Transverse colon (tissue), 4 donors: ENCODE results near the gene ANKS1B. TPM values are rescaled to one million over a fixed set of nuclear protein-coding genes. Genes with fewer than 3 reads are reported as not detected.

Source experiments
- DNase-seq: peaks from one replicate; pipeline ENCODE4 v3.0.0-alpha.2; 2019
- H3K27ac ChIP-seq, 4 donors: fragments of 200-600 bp; sonication (generic); 2 replicates each; pipeline ENCODE4 v1.5.1; 2016 to 2018; ENCODE audit warnings: inconsistent platforms in 4 of 4
- H3K27me3 ChIP-seq: fragments of 200-600 bp; sonication (generic); 2 replicates; pipeline ENCODE4 v1.5.1; 2017; ENCODE audit warnings: inconsistent platforms
- H3K36me3 ChIP-seq, 4 donors: fragments of 200-600 bp; sonication (generic); 2 replicates each; pipeline ENCODE4 v1.5.1; 2017 to 2019; ENCODE audit warnings: inconsistent platforms in 4 of 4
- H3K4me1 ChIP-seq, 4 donors: fragments of 200-600 bp; sonication (generic); 2 replicates each; pipeline ENCODE4 v1.5.1; 2017 to 2020; ENCODE audit warnings: inconsistent platforms in 4 of 4
- H3K4me3 ChIP-seq, 4 donors: fragments of 200-600 bp; sonication (generic); 1 replicate in 1 of 4; 2 replicates in 3 of 4; pipeline versions ENCODE4 v1.5.1 to v1.6.1; 2017 to 2019; ENCODE audit warnings: inconsistent platforms in 4 of 4
- H3K9me3 ChIP-seq, 2 donors: fragments of 200-600 bp; sonication (generic); 2 replicates each; pipeline ENCODE4 v1.5.1; 2017 to 2019; ENCODE audit warnings: inconsistent platforms in 2 of 2
- CTCF ChIP-seq, 5 experiments: fragments of 200-600 bp in 3 of 5; fragments of 450-650 bp in 2 of 5; sonication (generic) in 3 of 5; IDR thresholded peaks; 1 replicate in 2 of 5; 2 replicates in 3 of 5; pipeline ENCODE4 v1.5.1; 2016 to 2017; ENCODE audit warnings: antibody characterized with exemption in 5 of 5, inconsistent platforms in 3 of 5, mild to moderate bottlenecking in 2 of 5, moderate library complexity in 1 of 5
- EP300 ChIP-seq: sonication (generic); formaldehyde crosslinking; IDR thresholded peaks from one replicate; pipeline ENCODE4 v1.6.1; 2017; ENCODE audit warnings: antibody characterized with exemption, low read depth
- POLR2A ChIP-seq: fragments of 450-650 bp; IDR thresholded peaks from one replicate; pipeline ENCODE4 v1.6.1; 2016; ENCODE audit warnings: antibody characterized with exemption, mild to moderate bottlenecking, moderate library complexity
- POLR2AphosphoS5 ChIP-seq, 3 donors: sonication (generic); formaldehyde crosslinking; IDR thresholded peaks; one replicate each; pipeline ENCODE4 v1.6.1; 2016; ENCODE audit warnings: antibody characterized with exemption in 3 of 3
- WGBS, 2 donors: methylation state at CpG; one replicate each; pipeline ENCODE4 v1.1.5; 2018; ENCODE audit warnings: low coverage in 1 of 2; 5-methylcytosine and 5-hydroxymethylcytosine counted together
- in situ Hi-C, 4 donors: fragments of 200-750 bp; cut with MboI; loops; one replicate each; pipeline versions ENCODE4 v1.15.0 to v1.15.1; 2017; ENCODE audit warnings: low sequenced_read_pairs in 3 of 4, low pct_ligation_motif_present in 1 of 4, low pct_unique_long_range_greater_than_20kb in 1 of 4
- intact Hi-C: fragments of 100-400 bp; cut with DNase I; formaldehyde crosslinking; loops from one replicate; pipeline ENCODE4 v1.15.1; 2023; ENCODE audit warnings: low total_unique reads
- total RNA-seq, 4 donors: library from RNA; depleted of rRNA; stranded (reverse); fragments of >200 nt; gene quantifications; one replicate each; pipeline ENCODE4 v1.1.0, GENCODE V29; 2016

The ANKS1B gene
- total RNA-seq, 4 donors from 2014 or later: 1.4 to 6.4 (median 3.5) TPM; not detected in 1

DNA sequence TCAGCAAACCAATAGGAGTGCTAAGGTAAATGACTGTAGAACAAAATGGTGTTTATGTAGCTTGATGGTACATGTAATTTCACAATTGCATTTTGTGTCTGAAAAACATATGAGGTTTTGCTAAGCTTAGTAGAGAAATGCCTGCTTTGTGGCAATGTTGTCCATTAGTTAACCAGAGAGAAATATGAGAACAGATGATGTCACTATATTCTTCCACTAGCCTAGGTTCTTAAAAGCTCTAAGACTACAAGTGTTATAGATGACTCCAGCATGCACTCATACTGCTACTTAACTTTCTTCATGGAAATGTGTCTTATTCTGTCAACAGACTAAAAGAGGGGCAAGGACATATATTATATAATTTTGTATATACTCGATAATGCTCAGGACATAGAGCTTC, 1030.2 kb downstream of the ANKS1B start:
- TF ChIP-seq POLR2A (no peak), EP300 (no peak), CTCF (IDR thresholded peaks at IDR 0.05) (no peak), POLR2AphosphoS5 (IDR thresholded peaks at IDR 0.05) (no peak)
- no peak for DNase-seq
- H3K27ac ChIP-seq: no peak overlapping the region
- no peaks in the 10 kb centered on the region for H3K4me1 ChIP-seq
- no peaks in the 10 kb centered on the region for H3K9me3 ChIP-seq
- no peaks in the 10 kb centered on the region for H3K36me3 ChIP-seq
- no peaks in the 10 kb centered on the region for H3K27me3 ChIP-seq
- intact Hi-C loops (no loop called here), in situ Hi-C loops (no loop called here)
- H3K4me3 ChIP-seq: no peak overlapping the region
- 85 to 90% methylated on average over 1 of the region's 1 CpG for WGBS, 2 donors

DNA sequence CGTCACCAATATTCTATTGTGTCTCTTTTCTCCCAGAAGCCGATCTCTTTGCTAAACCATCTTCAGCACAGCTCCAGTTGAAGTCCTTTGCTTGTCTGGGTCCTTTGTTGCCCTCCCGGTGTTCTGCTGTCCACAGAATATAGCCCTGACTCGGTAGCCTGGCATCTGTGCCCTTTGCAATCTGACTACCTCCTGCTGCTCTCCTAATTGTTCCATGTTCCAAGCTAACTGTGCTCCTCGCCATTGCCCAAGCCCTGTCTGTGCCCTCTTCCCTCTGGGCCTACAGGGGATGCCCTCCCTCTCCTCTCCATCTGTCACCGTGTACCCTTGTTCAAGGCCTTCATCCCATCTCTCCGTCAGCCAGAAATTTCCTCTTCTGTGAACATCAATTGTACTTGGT, 1033.3 kb downstream of the ANKS1B start:
- in situ Hi-C loops: no loop called here
- H3K9me3 ChIP-seq: no peaks in the 10 kb centered on the region
- intact Hi-C loops: no loop called here
- no peak overlapping the region for H3K27ac ChIP-seq
- 72 to 84% methylated on average over 6 to 7 of the region's 7 CpGs for WGBS, 2 donors
- H3K4me3 ChIP-seq: no peak overlapping the region
- TF ChIP-seq EP300: no peak
- no peak for TF ChIP-seq POLR2AphosphoS5 (IDR thresholded peaks at IDR 0.05)
- no peak for TF ChIP-seq POLR2A
- TF ChIP-seq CTCF (IDR thresholded peaks at IDR 0.05): no peak
- H3K4me1 ChIP-seq: no peaks in the 10 kb centered on the region
- no peak for DNase-seq
- no peaks in the 10 kb centered on the region for H3K27me3 ChIP-seq
- no peaks in the 10 kb centered on the region for H3K36me3 ChIP-seq

- WGBS, 2 donors: 43 to 51% methylated on average over 4 of the region's 4 CpGs
- intact Hi-C loops: no loop called here
- in situ Hi-C loops: no loop called here
Measured at GRCh38 chr12:98948343-98948949, 1036.3 kb downstream of the ANKS1B start.

GRCh38 chr12:98945864-98946263, 1038.9 kb downstream of the ANKS1B start:
- in situ Hi-C loops: no loop called here
- intact Hi-C loops: no loop called here
- Histone ChIP-seq H3K9me3 (no peaks in the 10 kb centered on the region), H3K27me3 (no peaks in the 10 kb centered on the region), H3K4me1 (no peaks in the 10 kb centered on the region), H3K36me3 (no peaks in the 10 kb centered on the region), H3K4me3 (no peak overlapping the region), H3K27ac (no peak overlapping the region)
- 50 to 74% methylated on average over 2 to 4 of the region's 4 CpGs for WGBS, 2 donors
- no peak for DNase-seq
- TF ChIP-seq EP300 (no peak), CTCF (IDR thresholded peaks at IDR 0.05) (no peak), POLR2A (no peak), POLR2AphosphoS5 (IDR thresholded peaks at IDR 0.05) (no peak)

More at GRCh38 chr12:98948343-98948949, 1036.3 kb downstream of the ANKS1B start:
- Histone ChIP-seq H3K4me1 (no peaks in the 10 kb centered on the region), H3K4me3 (no peak overlapping the region), H3K9me3 (no peaks in the 10 kb centered on the region), H3K36me3 (no peaks in the 10 kb centered on the region), H3K27me3 (no peaks in the 10 kb centered on the region), H3K27ac (no peak overlapping the region)
- TF ChIP-seq EP300 (no peak), POLR2A (no peak), POLR2AphosphoS5 (IDR thresholded peaks at IDR 0.05) (no peak), CTCF (IDR thresholded peaks at IDR 0.05) (no peak)
- no peak for DNase-seq
